Inferior parietal cortex (tissue), 1 donor: Measurements from ENCODE around the gene KCNJ1.

Experiments
- DNase-seq: peaks from one replicate; pipeline ENCODE4 v3.0.0-alpha.2; 2016; ENCODE audit errors: extremely low spot score

KCNJ1 gene

DNA sequence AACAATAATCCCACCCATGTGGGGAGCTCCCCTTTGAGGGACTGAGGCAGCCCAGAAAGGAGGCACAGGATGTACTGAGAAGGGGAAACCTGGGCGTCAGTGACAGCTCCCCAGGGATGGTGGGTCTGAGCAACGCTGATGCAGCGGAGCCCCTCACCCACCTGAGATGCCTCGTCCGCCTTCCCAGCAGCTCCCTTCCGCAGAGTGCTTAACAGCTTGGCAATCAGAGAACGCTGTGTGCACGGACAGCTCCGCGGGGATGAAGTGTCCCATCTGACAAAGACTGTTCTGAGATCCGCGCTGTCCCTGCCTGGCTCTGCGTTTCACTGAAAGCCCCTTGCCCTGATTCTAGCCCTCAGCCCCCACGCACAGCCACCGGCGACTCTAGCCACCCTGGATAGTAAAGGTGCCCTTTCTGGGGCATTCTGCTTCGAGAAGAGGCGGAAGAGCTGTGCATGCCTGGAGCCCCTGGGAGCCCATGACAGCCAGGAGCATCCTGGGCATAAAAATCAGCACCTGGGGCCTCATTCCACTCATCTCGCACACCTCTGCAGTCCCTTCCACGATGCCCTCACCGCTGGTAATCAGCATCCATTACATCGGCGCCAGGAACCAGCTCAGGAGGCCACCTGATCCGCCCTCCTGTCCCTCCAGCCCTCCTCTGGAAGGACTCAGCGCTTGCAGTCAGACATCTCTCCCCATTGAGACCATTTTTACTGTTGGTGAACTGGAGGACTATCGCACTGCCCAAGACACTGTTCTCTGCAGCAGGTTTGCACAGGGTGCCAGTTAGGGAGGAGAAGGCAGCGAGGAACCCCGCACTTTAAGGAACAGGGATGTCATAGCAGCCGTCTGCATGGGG, 34.8 kb upstream of the KCNJ1 start:
- DNase-seq, result no peak

DNA sequence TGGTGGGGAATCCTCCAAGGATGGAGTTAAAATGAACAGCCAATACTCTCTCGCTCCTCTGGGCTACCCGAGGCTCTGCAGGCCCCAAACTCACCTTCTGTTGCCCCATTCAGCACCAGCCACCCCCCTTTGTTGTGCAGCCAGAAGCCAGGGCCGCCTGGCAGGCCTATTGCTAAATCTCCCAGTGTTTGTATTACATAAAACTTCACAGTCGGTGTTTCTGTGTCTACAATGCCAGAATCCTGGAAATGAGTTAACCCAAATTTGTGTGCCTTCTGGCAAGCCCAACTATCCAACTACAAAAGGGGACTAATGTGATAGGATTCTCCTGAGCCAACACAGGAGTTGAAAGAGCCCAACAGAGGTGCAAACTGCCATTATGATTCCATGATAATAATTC, 33.4 kb upstream of the KCNJ1 start:
- DNase-seq, result no peak

DNA sequence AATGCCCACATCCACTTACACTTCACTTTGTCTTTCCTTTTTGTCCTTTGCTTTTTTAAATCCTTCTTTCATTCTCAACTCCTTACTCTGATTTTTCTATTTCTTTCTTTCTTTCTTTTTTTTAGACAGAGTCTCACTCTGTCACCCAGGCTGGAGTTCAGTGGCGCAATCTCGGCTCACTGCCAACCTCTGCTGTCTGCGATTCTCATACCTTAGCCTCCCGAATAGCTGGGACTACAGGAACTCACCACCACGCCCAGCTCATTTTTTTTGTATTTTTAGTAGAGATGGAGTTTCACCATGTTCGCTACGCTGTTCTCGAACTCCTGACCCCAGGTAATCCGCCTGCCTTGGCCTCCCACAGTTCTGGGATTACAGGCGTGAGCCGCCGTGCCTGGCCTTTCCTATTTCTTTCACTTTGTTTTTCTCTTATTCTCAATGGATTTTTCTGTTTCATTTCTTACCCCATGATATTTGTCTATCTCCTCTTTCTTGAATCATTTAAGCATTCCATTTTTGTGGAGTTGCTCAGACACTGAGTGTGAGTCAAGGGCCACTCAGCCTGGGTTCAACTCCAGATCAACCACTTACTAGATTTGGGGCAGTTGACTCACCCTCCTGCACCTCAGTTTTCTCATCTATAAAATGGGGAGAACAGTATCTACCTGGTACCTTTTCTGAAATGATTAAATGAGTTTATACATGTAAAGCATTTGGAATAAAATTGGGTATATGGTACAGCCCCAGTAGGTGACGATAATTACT, 31.7 kb upstream of the KCNJ1 start:
- DNase-seq, result no peak

DNA sequence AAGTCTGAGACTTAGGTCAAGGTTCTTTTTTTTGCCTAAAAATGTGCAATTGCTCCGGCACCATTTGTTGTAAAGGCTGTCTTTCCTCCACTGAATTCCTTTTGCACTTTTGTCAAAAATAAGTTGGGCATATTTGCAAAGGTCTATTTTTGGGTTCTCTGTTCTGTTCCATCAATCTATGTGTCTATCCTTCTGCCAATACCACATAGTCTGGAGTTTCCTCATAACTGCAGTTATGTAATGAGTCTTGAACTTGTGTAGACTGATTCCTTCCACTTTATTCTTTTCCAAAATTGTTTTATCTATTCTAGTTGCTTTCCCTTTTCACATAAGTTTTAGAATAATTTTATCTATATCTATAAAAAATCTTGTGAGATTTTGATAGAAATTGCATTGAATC, 30.7 kb upstream of the KCNJ1 start:
- DNase-seq, result no peak

DNA sequence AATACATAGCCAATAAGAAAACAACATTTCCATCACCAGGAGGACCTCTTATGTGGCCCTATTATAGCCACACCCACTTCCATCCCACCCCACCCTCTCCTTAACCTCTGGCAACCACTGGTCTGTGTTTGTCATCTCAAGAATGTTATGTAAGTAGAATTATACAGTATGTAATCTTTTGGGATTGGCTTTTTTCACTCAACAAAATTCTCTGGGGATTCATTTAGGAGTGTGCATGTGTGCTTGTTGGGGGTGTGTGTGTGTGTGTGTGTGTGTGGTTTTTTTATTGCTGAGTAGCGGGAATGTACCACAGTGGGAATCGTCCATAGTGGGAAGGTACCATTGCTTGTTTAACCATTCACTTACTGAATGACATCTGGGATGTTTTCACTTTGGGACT, 29.3 kb upstream of the KCNJ1 start:
- DNase-seq, result no peak

DNA sequence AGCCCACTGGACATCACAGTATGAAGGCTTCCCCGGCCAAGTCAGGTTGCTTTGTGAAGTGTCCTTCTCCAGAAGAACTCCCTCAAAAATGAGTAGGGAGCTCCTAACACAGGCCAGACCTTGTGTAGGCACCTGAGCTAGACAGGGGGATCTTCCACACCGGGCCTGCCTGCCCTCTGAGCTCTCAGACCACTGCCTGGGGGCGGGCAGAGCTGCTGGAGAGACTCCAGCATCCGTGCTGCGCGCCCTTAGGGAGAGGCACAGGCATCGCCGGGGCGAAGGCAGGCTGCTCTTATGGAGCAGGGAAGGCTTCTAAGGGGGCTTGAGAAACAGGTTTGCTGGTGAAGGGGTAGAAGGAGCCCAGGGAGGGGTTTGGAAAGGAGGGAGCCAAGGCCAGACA, 28.4 kb upstream of the KCNJ1 start:
- DNase-seq, result no peak

DNA sequence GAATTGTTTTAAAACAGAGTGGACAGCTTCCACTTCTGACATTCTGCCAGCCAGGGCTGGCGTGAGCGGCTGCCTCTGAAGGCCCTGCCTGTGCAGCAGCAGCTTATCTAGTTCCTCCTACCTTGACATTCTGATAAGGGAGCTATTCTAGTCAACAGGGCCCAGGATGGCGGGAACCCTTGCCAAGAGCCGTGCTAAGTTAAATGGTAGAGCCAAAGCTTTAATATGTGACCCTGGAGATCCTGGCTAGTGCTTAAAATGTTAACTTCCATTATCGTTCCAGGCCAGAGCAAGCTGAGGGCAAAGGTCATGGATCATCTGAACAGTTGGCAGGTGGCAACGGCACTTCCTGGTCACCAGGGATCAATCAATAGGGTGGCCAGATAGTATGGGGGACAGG, 27.6 kb upstream of the KCNJ1 start:
- DNase-seq, result no peak

DNA sequence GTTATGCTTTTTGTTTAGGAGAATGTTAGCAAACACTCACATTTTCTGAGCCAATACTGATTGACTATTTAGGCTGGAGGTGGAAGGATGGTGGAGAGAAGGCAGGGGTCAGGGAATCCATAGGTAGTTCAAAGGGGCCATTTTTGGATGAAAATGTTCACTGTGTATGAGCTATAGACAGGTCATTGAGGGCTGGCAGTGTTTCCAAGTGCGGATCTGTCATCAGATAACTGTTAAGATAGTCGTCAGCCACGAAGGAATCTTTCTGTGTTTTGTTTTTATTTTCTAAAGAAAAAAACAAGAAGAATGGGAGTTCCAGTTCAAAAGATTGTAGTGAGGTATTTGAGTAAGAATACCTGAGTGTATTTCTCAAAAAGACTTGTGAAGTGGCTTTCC, 27.2 kb upstream of the KCNJ1 start:
- DNase-seq, result no peak

DNA sequence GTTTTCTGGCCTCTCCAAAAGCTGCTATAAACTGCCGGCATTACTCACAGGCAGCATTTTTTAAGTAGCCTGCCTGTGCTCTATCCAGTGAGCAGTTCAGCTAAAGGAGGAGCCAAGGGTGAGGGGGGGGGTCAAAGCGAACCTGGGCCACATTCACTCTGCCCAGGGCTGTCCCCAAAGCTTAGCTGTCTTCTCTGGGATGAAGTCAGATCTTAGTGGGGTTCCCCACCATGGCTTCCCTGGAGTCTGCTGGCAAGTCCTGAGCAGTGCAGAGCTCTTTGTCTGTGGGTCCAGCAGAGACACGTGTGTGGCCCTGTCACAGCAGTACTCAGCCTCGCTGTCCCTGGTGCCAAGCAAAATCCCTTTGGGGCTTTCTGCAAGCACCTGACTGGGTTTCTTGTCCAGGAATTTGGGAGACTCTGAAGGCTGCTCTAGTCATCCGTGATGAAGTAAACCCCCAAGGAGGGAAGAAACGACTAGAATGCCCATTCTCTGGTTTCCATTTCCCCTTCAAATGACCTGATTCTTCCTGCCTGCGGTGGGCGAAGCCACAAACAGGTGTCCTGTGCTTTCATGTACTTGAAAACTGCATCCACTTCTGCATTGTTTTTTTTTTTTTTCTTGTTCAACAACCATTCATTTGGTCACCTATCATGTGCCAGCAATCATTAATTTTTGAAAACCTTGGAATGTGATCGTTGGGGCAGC, 26.6 kb upstream of the KCNJ1 start:
- DNase-seq, result no peak

DNA sequence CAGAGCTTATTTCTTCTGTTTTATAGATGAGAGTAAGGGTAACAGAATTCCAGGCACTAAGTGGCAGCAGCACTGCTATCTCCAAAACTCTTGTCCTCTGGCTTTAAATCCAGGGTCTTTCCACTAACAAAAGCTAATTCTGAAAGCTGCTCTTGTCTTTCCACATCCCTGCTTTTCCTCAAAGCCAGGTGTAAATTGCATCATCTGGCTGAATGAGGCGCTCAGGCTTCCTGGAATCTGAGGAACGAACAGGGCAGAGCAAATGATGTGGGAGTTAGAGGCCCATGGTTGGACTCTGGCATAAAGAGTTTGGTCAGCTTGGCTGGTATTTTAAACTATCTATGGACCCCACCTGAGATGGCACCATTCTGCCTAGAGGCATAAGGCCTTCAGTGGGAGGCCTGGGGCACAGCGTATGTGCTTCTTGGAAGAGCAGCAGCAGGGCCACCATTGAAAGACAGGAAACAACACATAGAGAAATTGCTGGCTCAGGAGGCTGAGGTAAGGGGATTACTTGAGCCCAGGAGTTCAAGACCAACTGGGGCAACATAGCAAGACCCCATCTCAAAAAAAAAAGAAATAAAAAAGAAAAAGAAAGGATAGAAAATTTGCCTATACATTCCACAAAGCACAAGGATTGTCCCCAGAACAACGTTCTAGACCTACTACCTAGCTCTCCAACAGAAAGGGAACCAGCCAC, 25.9 kb upstream of the KCNJ1 start:
- no peak for DNase-seq

DNA sequence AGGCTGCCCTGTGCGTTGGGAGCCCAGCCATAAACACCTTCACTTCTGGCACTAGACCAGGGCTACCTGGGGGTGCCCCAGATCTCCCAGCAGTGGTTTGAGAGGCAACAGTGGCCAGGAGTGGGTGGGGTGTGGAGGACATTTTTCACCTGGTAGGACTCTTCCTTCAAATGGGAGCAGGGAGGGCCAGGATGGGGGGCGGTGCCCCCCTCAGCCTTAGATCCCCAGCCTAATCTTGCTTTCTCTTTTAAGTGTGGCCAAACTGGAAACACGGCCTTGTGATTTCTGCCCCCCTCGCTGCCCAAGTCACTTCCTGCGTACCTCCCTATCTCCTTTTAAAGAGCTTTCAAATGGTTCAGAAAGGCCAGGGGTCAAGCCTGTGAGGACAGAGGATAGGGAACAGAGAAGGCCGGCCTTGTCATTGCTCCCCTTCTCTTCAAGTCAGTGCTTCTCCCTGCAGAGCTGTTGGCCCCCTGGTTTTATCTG, 24.9 kb upstream of the KCNJ1 start:
- DNase-seq, result no peak

DNA sequence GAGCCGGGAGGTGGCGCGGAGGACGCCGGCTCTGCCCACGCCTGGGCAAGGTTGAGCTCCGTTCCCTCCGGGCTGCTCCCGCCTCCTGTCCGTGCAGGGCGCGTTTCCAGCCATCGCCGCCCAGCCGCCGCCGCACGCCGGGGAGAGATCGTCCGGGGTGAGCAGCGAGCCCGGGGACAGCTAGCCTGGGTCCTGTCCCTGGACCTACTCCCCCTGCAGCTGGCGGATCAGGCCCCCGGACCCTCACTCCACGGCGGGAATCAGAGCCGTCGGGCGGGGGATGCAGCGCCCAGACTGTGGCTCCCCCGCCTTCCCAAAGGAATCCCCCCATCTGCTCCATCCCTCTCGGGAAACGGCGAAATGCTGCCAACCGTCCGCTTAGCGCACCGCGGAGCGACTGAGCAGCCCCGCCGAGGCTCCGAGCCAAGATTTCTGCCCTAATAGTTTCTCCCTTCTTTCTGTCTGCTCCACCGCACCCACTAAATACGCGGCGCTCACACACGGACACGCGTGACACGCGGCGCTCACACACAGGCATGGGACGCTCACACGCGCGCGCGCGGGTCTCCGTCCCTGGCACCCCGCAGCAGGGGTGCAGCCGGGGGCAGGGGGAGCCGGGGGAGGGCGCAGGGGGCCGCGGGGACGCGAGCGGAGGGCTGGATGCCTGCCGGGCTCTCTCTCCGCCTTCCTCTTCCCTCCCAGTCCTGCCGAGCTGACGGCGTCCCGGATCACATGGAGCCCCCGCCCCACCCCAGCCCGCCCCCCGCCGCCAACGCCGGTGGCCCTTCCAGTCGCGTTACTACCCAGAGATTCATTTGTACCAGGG, 23.7 kb upstream of the KCNJ1 start, which contains the start of gene KCNJ5:
TSS of gene KCNJ5 (plus strand) at position 814 of the 826 bp plus-strand sequence. CDS start 19,918 bp downstream, outside the sequence.
- DNase-seq, result no peak

DNA sequence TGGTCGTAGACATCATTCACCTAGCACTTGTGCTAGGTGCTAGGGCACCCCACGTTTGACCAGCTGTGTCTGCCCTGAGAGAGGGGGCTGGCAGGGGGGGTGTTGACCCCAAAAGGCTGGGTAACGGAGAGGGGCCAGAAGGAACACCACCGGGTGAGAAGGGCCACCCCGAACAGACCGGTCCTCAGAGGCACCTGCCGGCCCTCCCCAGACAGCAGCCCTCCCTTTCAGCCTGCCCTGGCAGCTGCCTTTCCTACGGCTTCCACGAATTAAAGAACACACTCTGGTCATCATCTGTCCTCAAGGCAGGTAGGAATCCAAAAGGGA, 23.1 kb upstream of the KCNJ1 start:
- no peak for DNase-seq

DNA sequence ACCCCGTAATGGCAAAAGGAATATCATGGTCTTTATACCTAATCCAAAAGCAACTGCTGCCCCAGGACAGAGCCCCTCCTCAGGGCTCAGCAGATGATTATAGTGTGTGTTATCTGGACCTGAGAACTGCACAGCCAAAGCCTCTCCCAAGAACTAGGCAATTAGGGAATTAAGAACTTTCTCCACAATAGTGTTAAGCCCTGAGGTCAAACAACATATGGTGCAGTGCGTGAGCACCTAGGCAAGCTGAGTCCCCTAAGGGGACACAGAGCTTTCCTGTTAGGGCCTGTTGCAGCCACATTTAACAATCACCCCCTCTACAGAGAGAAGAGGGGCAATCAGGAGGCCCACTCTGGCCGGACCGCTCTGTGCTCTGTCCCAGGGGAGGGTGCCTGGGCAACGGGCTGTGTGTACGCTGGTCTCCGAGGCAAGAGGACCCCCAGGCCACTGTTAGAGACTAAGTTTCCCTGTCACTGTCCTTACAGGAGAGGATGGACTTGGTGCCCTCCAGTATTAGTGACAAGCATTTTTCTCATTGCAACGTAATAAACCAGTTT, 22.6 kb upstream of the KCNJ1 start:
- no peak for DNase-seq

DNA sequence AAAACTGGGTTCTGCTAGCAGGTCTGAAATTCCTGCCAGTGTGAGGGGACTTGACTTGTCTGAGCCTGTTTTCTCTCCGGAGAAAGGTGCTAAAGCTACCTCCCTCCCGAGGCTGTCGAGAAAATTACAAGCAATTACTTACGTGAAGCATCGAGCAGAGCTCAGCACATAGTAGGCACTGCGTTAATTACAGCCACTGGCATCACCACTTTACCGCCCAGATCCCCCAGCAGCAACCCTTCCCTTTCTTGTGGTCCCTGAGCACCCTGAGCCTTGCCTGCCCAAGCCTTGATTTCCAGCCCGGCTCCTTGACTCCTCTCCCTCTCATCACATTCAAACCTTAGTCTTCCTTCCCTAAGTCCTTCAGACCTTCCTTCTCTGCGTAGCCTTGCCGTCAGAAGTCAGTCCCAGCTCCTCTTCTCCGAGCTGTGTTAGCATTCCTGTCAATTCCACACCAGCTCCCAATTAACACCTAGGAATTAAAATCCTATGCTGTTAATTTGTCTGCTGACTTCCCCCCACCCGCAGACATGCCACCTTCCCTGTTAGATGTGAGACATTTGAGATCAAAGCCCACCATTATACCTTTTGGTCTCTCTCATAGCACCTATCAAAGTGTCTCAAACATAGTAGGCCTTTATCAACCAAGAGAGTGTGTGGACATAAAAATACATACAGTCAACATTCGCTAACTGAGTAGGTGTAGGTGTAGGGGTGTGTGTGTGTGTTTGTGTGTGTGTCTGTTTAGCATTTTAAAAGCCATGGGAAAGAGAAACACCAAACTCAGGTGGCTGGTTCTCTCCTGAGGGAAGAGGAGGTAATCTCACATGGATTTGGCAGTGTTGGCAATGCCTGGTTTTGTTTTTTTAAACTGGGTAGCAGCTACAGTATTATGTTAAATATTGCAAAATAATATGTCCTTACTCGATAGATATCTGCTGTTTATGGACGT, 21.2 kb upstream of the KCNJ1 start:
- DNase-seq, result no peak

DNA sequence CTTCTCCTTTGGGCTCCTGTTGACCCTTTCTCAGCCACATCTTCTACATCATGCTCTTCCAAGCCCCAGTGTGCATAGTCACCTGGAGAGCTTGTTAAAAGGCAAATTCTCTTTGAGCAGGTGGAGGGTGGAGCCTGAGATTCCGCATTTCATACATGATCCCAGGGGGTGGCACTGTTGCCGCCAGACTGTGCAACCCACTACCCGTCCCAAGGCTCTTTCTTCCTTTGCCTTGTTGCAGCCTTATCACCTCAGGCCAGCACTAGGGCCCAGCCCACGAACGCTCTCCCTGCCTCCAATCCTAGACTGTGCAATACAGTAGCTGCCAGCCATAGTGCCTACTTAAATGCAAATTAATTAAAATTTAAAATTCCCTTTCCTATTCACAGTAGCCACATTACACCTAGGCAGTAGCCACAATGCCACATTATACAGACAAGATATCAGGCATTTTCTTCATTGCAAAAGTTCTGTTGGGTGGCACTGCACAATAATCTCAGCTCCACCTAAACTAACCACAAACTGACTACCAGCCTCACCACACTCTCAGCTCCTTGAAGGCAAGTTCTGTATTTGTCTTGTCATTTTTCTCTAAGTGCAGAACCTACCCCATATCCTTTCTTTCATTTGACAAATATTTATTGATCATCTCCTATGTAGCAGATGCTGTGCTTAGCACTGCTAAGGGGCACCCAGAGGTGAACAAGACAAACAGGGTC, 19.5 kb upstream of the KCNJ1 start:
- no peak for DNase-seq

DNA sequence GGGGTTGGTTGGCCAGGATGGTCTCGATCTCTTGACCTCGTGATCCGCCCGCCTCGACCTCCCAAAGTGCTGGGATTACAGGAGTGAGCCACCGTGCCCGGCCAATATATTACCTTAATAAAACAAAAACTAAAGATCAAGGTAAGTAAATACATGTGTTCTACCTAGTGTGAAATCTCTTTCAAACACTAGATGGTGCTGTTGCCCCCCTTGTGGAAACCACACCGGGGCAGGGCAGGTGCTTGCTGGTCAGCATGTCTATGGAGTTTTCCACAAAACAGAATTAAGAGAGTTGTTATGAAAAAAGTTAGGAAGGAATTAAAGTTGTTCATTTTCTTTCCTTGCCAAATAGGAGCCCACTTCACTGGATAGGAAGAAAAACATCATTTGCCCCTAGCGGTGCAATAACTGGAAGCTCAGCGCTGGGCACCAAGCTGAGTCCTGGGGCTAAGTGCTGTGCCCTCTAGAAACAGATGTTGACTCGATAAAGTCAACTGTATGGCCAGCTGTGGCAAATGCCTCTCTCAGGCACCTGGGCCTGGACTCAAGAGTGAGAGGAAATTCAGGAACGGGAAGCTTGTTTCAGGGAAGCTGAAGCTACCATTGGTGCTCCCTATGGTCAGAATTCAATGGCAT, 17.7 kb upstream of the KCNJ1 start:
- DNase-seq, result peak; percentile 85

DNA sequence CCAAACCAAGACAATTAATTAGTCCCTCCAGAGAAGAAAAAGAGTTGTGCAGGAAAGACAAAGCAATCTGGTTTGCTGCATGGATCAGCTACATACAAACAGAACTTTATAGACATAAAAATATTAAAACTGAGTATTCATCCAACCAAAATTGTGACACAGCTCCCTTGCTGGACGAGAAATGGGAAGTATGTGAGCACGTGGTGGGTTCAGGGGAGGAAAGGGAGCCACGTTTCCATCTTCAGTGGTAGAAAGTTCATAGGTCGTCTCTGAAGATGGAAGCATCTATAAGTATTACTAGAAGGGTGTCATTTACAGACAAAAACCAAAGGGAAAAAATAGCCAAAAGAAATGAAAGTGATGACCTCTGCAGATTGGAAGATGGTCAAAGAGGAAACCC, 17.0 kb upstream of the KCNJ1 start:
- DNase-seq, result no peak
